ENCODE data around the gene MOSPD3. TPM values are rescaled to one million over a fixed set of nuclear protein-coding genes. Genes with fewer than 3 reads are reported as not detected.
A peak's percentile ranks its signal among the peaks of the same experiment; 100 is the strongest.

MOSPD3 gene
- polyA plus RNA-seq, 1 of the 3 experiments (the other 2 are of a cell fraction): 61.7 TPM

GRCh38 chr7:100573691-100574361, 38.5 kb upstream of the MOSPD3 start, which contains the start of gene SAP25:
Gene SAP25 (minus strand): TSS chr7:100573900. CDS start chr7:100573742, 158 bp downstream.
- WGBS (ENCODE audit: low lambda C conversion rate): 96% methylated on average over 51 of the region's 70 CpGs
- Histone ChIP-seq H3K4me2 (no peak within 1 kb of the TSS), H3K9me2 (no peaks in the 10 kb centered on the region), H3K4me1 (ENCODE audit: control insufficient read depth in 1 of 2, insufficient read depth in 2 of 2, low read depth in 1 of 2, low read length in 1 of 2) (peaks cover 0 to 20% of the 10 kb centered on the region in 2 experiments; a peak in 1 of 4 replicates), H3K4me3 (ENCODE audit: low read depth in 2 of 2, low read length in 1 of 2) (no peak within 1 kb of the TSS), H3K9me3 (no peaks in the 10 kb centered on the region), H4K20me1 (ENCODE audit: insufficient read depth) (no peaks in the 10 kb centered on the region), H3K36me3 (replicated peaks in 1 of 2; ENCODE audit: control insufficient read depth in 1 of 2, insufficient read depth in 2 of 2, low read length in 1 of 2) (peaks cover 14 to 42% of the 10 kb centered on the region in 2 experiments), H3K79me2 (ENCODE audit: insufficient read depth) (no peaks in the 10 kb centered on the region), H3F3A (replicated peaks; ENCODE audit: insufficient read depth) (no peaks in the 10 kb centered on the region), H2AFZ (ENCODE audit: low read depth) (no peak within 1 kb of the TSS), H3K27ac (ENCODE audit: low read depth in 2 of 2, low read length in 1 of 2) (no peak within 1 kb of the TSS), H3K27me3 (ENCODE audit: insufficient read depth) (no peaks in the 10 kb centered on the region), H3K9ac (no peak within 1 kb of the TSS)
- peak; percentile 54 for DNase-seq
- CTCF ChIA-PET: interaction anchor here (1.0 to 1.9 kb wide), 5 partner anchors 9 to 91 kb away, joined by 3 to 5 read pairs (median 5); partner anchors contain the start of gene NYAP1
- TF ChIP-seq CTCF (IDR thresholded peaks at IDR 0.05) (peak; percentile 28), RXRA (IDR thresholded peaks at IDR 0.05; ENCODE audit: borderline replicate concordance, low read depth) (no peak), CHD2 (IDR thresholded peaks at IDR 0.05; ENCODE audit: low read length, partially characterized antibody) (no peak)
- POLR2A ChIA-PET: no interaction called here

- H3K4me2 ChIP-seq: no peak overlapping the region
- ChIA-PET CTCF (interaction anchor here (1.0 to 1.5 kb wide), 3 partner anchors 10 to 92 kb away, joined by 5 read pairs; partner anchors contain the start of gene NYAP1), POLR2A (no interaction called here)
- H3K4me3 ChIP-seq (ENCODE audit: low read depth in 2 of 2, low read length in 1 of 2): no peak overlapping the region
- no peaks in the 10 kb centered on the region for H4K20me1 ChIP-seq (ENCODE audit: insufficient read depth)
- H3K27me3 ChIP-seq (ENCODE audit: insufficient read depth): no peaks in the 10 kb centered on the region
- H3K36me3 ChIP-seq (replicated peaks in 1 of 2; ENCODE audit: control insufficient read depth in 1 of 2, insufficient read depth in 2 of 2, low read length in 1 of 2): peaks cover 18 to 42% of the 10 kb centered on the region in 2 experiments
- no peaks in the 10 kb centered on the region for H3K9me3 ChIP-seq
- no peak overlapping the region for H3K27ac ChIP-seq (ENCODE audit: low read depth in 2 of 2, low read length in 1 of 2)
- peak; percentile 45 for DNase-seq
- no peaks in the 10 kb centered on the region for H3K9me2 ChIP-seq
- H3K79me2 ChIP-seq (ENCODE audit: insufficient read depth): no peaks in the 10 kb centered on the region
- TF ChIP-seq NFIC (IDR thresholded peaks at IDR 0.05; ENCODE audit: borderline replicate concordance) (no peak), YY1 (IDR thresholded peaks at IDR 0.05; ENCODE audit: low read depth) (no peak), SMC3 (IDR thresholded peaks at IDR 0.05; ENCODE audit: low read depth, low read length) (no peak), JUND (IDR thresholded peaks at IDR 0.05) (no peak), NRF1 (IDR thresholded peaks at IDR 0.05; ENCODE audit: low read depth, low read length) (no peak), EZH2phosphoT487 (IDR thresholded peaks at IDR 0.05; ENCODE audit: borderline replicate concordance, low read depth) (no peak), EP300 (IDR thresholded peaks at IDR 0.05; ENCODE audit: borderline replicate concordance in 1 of 2, low read depth in 1 of 2, low read length in 1 of 2) (no peak), GATA2 (CRISPR knock-in tag; IDR thresholded peaks at IDR 0.05) (no peak), TCF12 (IDR thresholded peaks at IDR 0.05) (no peak), FOXM1 (IDR thresholded peaks at IDR 0.05; ENCODE audit: low read depth) (no peak), USF1 (IDR thresholded peaks at IDR 0.05; ENCODE audit: borderline replicate concordance, low read depth) (no peak), TAF1 (IDR thresholded peaks at IDR 0.05; ENCODE audit: borderline replicate concordance, low read depth, low read length) (no peak), POLR2AphosphoS5 (IDR thresholded peaks at IDR 0.05; ENCODE audit: low read depth, low read length) (no peak), MEF2A (IDR thresholded peaks at IDR 0.05; ENCODE audit: borderline replicate concordance, low read depth) (no peak), IRF3 (IDR thresholded peaks at IDR 0.05; ENCODE audit: low read depth, low read length) (no peak), RFX5 (IDR thresholded peaks at IDR 0.05; ENCODE audit: low read length) (no peak), SIN3A (IDR thresholded peaks at IDR 0.05; ENCODE audit: borderline replicate concordance, low read depth, low read length) (no peak), ELF1 (IDR thresholded peaks at IDR 0.05) (no peak), GABPA (IDR thresholded peaks at IDR 0.05; ENCODE audit: low read depth) (no peak), CHD2 (IDR thresholded peaks at IDR 0.05; ENCODE audit: low read length, partially characterized antibody) (no peak)
- H3K9ac ChIP-seq: no peak overlapping the region
- peaks cover 0 to 16% of the 10 kb centered on the region in 2 experiments; a peak in 1 of 4 replicates for H3K4me1 ChIP-seq (ENCODE audit: control insufficient read depth in 1 of 2, insufficient read depth in 2 of 2, low read depth in 1 of 2, low read length in 1 of 2)
- no peaks in the 10 kb centered on the region for H3F3A ChIP-seq (replicated peaks; ENCODE audit: insufficient read depth)
- no peak overlapping the region for H2AFZ ChIP-seq (ENCODE audit: low read depth)
- 88% methylated on average over 43 of the region's 44 CpGs for WGBS (ENCODE audit: low lambda C conversion rate)
These were observed 37.8 kb upstream of the MOSPD3 start for GRCh38 chr7:100574362-100575205.

Data from SK-N-SH (cell line).